DMS153 (cell line): ENCODE measurements around the gene ENTPD6.
"Not testable (repeated sequence)": the region's sequence is repeated elsewhere in the genome, so short reads cannot be mapped to it uniquely, and the experiment has no call there.

Source experiments
- DNase-seq: peaks from one replicate; lab custom pipeline; 2025; lab: John Stamatoyannopoulos, UW

The ENTPD6 gene

GRCh38 chr20:25223765-25224720 is 28.5 kb downstream of the ENTPD6 start:
- no peak for DNase-seq

- no peak for DNase-seq
These were observed 29.4 kb downstream of the ENTPD6 start for GRCh38 chr20:25224941-25225340.

- no peak for DNase-seq
These were observed 30.3 kb downstream of the ENTPD6 start for GRCh38 chr20:25225642-25226432.

- DNase-seq: no peak
These were observed 31.2 kb downstream of the ENTPD6 start for GRCh38 chr20:25226433-25227316.

- DNase-seq: no peak
These were observed 31.9 kb downstream of the ENTPD6 start for GRCh38 chr20:25227317-25227831.

GRCh38 chr20:25229486-25230165 is 34.1 kb downstream of the ENTPD6 start:
- no peak for DNase-seq

GRCh38 chr20:25230166-25230831 is 34.8 kb downstream of the ENTPD6 start:
- DNase-seq: no peak

GRCh38 chr20:25233016-25233772 is 37.7 kb downstream of the ENTPD6 start:
- peak; percentile 74 for DNase-seq

- DNase-seq: not testable (repeated sequence)
These were observed 38.7 kb downstream of the ENTPD6 start for GRCh38 chr20:25234009-25234849.

- no peak for DNase-seq
These were observed 41.2 kb downstream of the ENTPD6 start for GRCh38 chr20:25236450-25237304.

GRCh38 chr20:25237610-25238318 is 42.3 kb downstream of the ENTPD6 start:
- DNase-seq: no peak

- no peak for DNase-seq
These were observed 43.0 kb downstream of the ENTPD6 start for GRCh38 chr20:25238319-25239037.

- DNase-seq: no peak
These were observed 44.2 kb downstream of the ENTPD6 start for GRCh38 chr20:25239387-25240370.

GRCh38 chr20:25240851-25241658 is 45.5 kb downstream of the ENTPD6 start:
- not testable (repeated sequence) for DNase-seq

- DNase-seq: not testable (repeated sequence)
These were observed 46.1 kb downstream of the ENTPD6 start for GRCh38 chr20:25241659-25241955.
